Right ventricle myocardium superior (tissue), 1 donor: ENCODE results near the gene CNTROB. TPM values are rescaled to one million over a fixed set of nuclear protein-coding genes. Genes with fewer than 3 reads are reported as not detected.

Source experiments
- ATAC-seq: fragments of 200-7000 bp; cut with Tn5 transposase; one replicate; pipeline ENCODE4 v1.9.1; 2020; ENCODE audit warnings: mild to moderate bottlenecking; ENCODE audit not compliant: poor library complexity
- DNase-seq: peaks from one replicate; pipeline ENCODE4 v3.0.0-alpha.2; 2020
- intact Hi-C: fragments of 100-400 bp; cut with DNase I; formaldehyde crosslinking; loops from one replicate; pipeline ENCODE4 v1.11.2; 2022
- total RNA-seq: library from RNA; stranded (reverse); fragmentation: NEBNext Ultra II Directional; extraction: Animal tissue kit (Norgen Biotek cat#: 25700); gene quantifications from one replicate; pipeline ENCODE4 v1.2.1, GENCODE V29; 2021
- donor health status: DM: no; HTN: yes; CAD: no; lungs with severe emphysema.

Gene CNTROB
- total RNA-seq, 1 donor from 2014 or later = 8.8 TPM

GRCh38 chr17:7897773-7898172 is 34.2 kb upstream of the CNTROB start:
- intact Hi-C loops = loop anchor here (5.0 to 10.0 kb wide), 2 partner anchors 35 to 73 kb away; no protein-coding TSS in a partner anchor
- ATAC-seq (peak; percentile 81), DNase-seq (no peak)

GRCh38 chr17:7903154-7904103 is 28.6 kb upstream of the CNTROB start:
- intact Hi-C loops = no loop called here
- no peak for ATAC-seq
- no peak for DNase-seq

- intact Hi-C loops = no loop called here
- DNase-seq (no peak), ATAC-seq (no peak)
These were observed 22.9 kb upstream of the CNTROB start for GRCh38 chr17:7909089-7909488.

- DNase-seq (no peak), ATAC-seq (no peak)
- intact Hi-C loops = loop anchor here (5.0 kb wide), 1 partner anchor 132 kb away; no protein-coding TSS in a partner anchor
These were observed 21.7 kb upstream of the CNTROB start for GRCh38 chr17:7910281-7910680.

GRCh38 chr17:7910711-7911110 is 21.3 kb upstream of the CNTROB start:
- intact Hi-C loops = loop anchor here (5.0 kb wide), 1 partner anchor 132 kb away; no protein-coding TSS in a partner anchor
- DNase-seq (no peak), ATAC-seq (no peak)

- ATAC-seq (no peak), DNase-seq (no peak)
- intact Hi-C loops = loop anchor here (5.0 kb wide), 1 partner anchor 131 kb away; no protein-coding TSS in a partner anchor
These were observed 20.9 kb upstream of the CNTROB start for GRCh38 chr17:7911116-7911515.

GRCh38 chr17:7912927-7913524 is 19.0 kb upstream of the CNTROB start:
- ATAC-seq = peak; percentile 29

GRCh38 chr17:7915179-7915610 is 16.8 kb upstream of the CNTROB start:
- no peak for DNase-seq

More at GRCh38 chr17:7912927-7913524, 19.0 kb upstream of the CNTROB start:
- no peak for DNase-seq
- intact Hi-C loops = loop anchor here (5.0 kb wide), 1 partner anchor 129 kb away; no protein-coding TSS in a partner anchor

GRCh38 chr17:7915611-7916384 is 16.2 kb upstream of the CNTROB start, which contains the start of gene RNF227:
RNF227 (minus strand) TSS chr17:7916289; CDS start chr17:7916195, 94 bp downstream.
- intact Hi-C loops = loop anchor here (2.0 kb wide), 1 partner anchor 73 kb away; no protein-coding TSS in a partner anchor
- peak; percentile 95 for DNase-seq
- ATAC-seq = peak; percentile 94

More at GRCh38 chr17:7915179-7915610, 16.8 kb upstream of the CNTROB start:
- ATAC-seq = no peak
- intact Hi-C loops = loop anchor here (2.0 kb wide), 1 partner anchor 74 kb away; no protein-coding TSS in a partner anchor

GRCh38 chr17:7916385-7916682 is 15.7 kb upstream of the CNTROB start:
- DNase-seq = no peak
- intact Hi-C loops = no loop called here
- no peak for ATAC-seq

- no peak for DNase-seq
- ATAC-seq = no peak
- intact Hi-C loops = no loop called here
These were observed 15.2 kb upstream of the CNTROB start for GRCh38 chr17:7916808-7917207.

GRCh38 chr17:7922269-7922844 is 9.6 kb upstream of the CNTROB start:
- intact Hi-C loops = no loop called here
- no peak for ATAC-seq
- no peak for DNase-seq

- DNase-seq = peak; percentile 92
- peak; percentile 96 for ATAC-seq
- intact Hi-C loops = no loop called here
These were observed 9.0 kb upstream of the CNTROB start for GRCh38 chr17:7922845-7923628.

- intact Hi-C loops = no loop called here
- ATAC-seq (no peak), DNase-seq (no peak)
These were observed 4.4 kb upstream of the CNTROB start for GRCh38 chr17:7927596-7927995.

GRCh38 chr17:7929158-7930023 is 2.6 kb upstream of the CNTROB start, which contains the start of gene KCNAB3:
KCNAB3 (minus strand) TSS chr17:7929856; CDS start chr17:7929435, 421 bp downstream.
- intact Hi-C loops = no loop called here
- ATAC-seq = no peak
- peak; percentile 55 for DNase-seq

GRCh38 chr17:7930841-7931631 is 970 bp upstream of the CNTROB start:
- ATAC-seq (no peak), DNase-seq (no peak)
- intact Hi-C loops = no loop called here
